ENCODE measurements around the gene ROPN1L.

DNA sequence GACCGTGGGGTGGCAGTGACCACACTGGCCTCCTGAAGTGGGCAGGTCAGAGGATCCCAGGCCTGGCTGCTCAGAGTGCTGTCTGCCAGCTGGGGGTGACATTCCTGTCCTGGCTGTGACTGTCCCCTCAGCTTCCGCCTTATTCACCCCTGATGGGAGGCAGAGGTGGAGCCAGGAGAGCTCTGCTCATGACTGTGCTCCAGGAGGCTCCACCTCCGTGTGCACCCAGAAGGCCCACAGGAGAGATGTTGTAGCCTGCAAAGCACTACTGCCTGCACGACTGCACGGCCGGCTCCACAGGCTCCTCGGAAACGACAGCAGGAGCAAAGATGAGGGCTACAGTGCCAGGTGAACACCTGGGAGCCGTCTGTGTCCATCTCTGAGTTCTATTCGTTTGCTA lies 60.9 kb downstream of the ROPN1L start:
- TF ChIP-seq POLR2AphosphoS5 (IDR thresholded peaks at IDR 0.05; ENCODE audit: low read depth, low read length) (no peak), POLR2A (IDR thresholded peaks at IDR 0.05; ENCODE audit: low read depth, low read length) (no peak), TAF1 (IDR thresholded peaks at IDR 0.05; ENCODE audit: low read depth, low read length) (no peak), POU2F2 (IDR thresholded peaks at IDR 0.05; ENCODE audit: low read depth, low read length) (no peak), SPI1 (IDR thresholded peaks at IDR 0.05; ENCODE audit: low read depth, low read length) (no peak), PAX5 (IDR thresholded peaks at IDR 0.05; ENCODE audit: insufficient read depth, low read length, severe bottlenecking) (no peak)
